NK-92 (cell line): Measurements from ENCODE around the gene RAB42.
"Not testable (repeated sequence)": the region's sequence is repeated elsewhere in the genome, so short reads cannot be mapped to it uniquely, and the experiment has no call there.

Source experiments
- DNase-seq: peaks from one replicate; lab custom pipeline; 2025; ENCODE audit not compliant: unreplicated experiment; lab: John Stamatoyannopoulos, UW

RAB42 gene

DNA sequence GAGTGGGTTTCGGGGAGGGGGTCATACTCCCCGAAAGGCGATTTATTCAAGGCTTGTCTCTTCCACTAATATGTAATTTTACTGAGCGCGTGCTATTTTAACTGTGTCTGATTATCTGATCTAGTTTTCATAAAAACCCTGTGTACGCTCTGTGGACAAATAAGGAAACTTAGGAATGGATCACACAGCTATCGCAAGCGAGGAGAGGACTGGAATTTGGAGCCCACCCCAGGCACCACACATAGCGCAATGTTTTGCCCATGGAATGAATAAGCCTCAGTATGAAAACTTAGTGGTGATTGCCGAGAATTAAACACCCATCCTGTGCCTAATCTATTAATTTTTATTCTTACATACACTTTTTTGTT is 9.8 kb upstream of the RAB42 start:
- no peak for DNase-seq

DNA sequence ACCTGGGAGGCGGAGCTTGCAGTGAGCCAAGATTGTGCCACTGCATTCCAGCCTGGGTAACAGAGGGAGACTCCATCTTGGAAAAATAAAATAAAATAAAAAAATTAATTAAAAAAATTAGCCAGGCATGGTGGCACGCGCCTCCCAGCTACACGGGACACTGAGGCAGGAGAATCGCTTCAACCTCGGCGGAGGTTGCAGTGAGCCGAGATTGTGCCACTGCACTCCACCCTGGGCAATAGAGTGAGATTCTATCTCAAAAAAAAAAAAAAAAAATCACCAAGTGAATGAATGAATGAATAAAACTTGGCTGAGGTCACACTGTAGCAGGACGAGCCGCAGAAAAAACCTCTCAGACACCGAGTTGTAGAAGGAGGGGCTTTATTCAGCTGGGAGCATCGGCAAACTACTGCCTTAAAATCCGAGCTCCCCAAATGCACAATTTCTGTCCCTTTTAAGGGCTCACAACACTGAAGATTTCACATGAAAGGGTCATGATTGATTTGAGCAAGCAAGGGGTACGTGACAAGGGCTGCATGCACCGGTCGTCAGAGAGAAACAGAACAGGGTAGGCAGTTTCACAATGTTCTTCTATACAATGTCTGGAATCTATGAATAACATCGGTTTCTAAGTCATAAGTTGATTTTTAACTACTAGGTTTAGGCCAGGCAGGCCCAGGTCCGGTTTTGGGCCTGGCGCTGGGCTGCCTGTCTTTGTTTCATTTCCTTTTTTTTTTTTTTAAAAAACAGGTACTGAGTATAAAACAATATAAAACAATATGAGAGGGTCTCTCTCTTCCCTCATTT is 5.3 kb upstream of the RAB42 start:
- not testable (repeated sequence) for DNase-seq

DNA sequence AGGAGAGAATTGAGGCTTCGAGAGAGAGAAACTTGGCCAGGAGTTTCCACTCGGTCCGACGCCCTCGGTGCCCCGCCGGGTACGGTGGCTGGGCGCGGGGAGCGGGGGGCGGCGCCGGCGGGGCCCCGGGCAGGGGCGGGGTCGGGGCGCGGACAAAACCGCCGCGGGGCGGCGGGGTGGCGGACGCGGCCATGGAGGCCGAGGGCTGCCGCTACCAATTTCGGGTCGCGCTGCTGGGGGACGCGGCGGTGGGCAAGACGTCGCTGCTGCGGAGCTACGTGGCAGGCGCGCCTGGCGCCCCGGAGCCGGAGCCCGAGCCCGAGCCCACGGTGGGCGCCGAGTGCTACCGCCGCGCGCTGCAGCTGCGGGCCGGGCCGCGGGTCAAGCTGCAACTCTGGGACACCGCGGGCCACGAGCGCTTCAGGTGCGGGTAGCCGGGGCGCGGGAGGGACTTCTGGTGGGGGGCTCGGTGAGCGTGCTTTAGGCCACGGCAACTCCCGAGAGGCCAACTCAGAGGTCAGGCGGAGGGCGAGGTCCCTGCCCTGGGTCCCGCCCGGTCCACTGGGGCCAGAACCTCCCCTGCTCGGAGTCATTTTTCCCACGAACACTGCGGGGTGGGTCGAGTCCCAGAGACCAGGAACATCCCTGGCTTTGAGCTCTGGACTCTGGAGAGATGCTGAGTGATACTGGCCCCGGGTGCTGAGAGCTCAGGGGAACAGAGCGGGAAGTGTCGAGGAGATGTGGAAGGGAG is 431 bp downstream of the RAB42 start:
- no peak for DNase-seq

DNA sequence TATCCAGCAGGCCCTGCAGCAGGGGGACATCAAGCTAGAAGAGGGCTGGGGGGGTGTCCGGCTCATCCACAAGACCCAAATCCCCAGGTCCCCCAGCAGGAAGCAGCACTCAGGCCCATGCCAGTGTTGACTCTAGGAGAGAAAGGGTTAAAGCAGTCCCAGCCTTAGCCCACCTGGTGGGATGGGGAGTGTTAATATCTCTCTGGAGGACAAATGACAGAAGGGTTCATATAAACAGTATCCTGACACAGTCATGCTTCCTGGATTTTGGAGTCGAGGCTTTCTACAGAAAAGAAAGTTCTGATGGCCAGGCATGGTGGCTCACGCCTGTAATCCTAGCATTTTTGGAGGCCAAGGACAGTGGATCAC is 1.9 kb downstream of the RAB42 start:
- DNase-seq, result not testable (repeated sequence)

DNA sequence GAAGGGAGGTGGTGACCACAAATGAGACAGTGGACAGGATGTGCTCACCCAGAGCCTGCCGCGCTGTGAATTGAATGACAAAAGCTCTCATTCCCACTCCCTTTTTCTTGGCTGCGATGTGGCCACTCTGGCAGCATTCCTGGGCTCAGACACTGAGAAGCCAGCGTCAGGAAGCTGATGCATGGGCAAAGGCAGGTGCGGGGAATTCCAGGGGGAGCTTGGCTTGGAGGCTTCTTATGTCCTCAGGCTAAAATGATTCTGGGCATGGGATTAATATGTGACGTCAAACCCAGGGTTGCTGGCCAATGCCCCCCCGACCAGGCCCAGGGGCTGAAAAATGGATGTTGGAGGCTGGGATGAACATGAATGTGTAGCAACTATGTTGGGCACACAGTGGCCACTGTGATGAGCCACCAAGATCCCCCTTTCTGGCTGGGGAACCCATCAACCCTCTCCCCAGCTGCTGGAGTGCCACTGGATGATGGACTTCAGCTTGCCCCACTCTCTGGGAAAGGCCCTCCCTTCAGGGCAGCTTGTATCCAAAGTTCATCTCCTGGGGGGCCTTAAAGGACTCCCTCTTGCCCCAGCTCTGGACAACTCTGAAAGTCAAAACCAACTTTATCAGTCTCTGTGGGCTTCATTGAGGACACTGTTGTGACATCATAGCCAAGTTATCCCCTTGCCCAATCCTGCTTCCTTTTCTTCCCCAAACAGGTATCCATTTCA is 2.8 kb downstream of the RAB42 start:
- not testable (repeated sequence) for DNase-seq

DNA sequence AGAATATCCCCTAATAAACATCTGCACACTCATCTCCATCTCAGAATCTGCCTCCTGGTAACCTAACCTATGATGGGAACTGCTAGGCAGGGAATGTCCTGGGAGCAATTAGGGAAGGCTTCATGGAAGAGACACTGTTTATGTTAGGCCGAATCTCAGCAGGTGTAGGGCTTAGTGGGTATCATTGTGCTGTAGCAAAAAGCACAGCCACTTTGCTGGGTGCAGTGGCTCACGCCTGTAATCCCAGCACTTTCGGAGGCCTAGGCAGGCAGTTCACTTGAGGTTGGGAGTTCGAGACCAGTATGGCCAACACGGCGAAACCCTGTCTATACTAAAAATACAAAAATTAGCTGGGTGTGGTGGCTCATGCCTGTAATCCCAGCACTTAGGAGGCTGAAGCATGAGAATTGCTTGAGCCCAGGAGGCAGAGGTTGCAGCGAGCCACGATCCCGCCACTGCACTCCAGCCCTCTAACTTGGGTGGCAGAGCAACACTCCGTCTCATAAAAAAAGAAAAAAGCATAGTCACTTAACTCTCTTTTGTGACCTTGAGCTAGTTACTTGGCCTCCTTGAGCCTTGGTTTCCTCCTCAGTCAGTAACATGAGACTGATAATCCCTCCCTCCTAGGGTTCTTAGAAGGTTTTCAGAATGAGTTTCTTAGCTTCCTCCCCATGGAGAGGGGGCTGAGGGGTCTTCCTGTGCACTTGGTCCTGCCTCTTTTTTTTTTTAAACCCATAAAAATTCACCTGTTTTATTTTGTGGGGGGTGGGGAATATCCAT is 3.5 kb downstream of the RAB42 start:
- no peak for DNase-seq

DNA sequence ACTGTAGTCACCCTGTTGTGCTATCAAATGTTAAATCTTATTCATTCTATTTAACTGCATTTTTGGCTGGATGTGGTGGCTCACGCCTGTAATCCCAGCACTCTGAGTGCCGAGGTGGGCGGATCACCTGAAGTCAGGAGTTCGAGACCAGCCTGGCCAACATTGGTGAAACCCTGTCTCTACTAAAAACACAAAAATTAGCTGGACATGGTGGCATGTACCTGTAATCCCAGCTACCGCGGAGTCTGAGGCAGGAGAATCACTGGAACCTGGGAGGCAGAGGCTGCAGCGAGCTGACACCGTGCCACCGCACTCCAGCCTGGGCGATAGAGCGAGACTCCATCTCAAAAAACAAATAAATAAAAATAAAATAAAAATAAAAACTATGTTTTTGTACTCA is 4.2 kb downstream of the RAB42 start:
- DNase-seq, result not testable (repeated sequence)

DNA sequence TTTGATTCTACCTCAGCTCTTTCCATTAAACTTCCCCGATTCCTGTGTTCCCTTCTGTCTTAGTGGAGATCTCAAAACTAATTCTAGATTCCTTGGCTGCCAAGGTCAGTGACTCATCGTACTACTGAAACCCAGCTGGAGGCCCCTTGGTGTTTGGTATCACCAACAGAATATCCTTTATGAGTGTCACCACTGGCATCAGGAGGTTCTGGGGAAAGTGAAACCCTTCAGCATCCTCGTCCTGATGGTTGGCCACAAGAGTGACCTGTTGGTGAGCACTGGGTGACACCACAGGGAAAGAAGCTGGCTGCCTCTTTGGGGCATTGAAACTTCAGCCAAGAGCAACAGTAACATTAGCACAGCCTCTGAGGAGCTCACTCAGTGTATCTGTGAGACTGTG is 9.6 kb downstream of the RAB42 start:
- DNase-seq, result no peak

DNA sequence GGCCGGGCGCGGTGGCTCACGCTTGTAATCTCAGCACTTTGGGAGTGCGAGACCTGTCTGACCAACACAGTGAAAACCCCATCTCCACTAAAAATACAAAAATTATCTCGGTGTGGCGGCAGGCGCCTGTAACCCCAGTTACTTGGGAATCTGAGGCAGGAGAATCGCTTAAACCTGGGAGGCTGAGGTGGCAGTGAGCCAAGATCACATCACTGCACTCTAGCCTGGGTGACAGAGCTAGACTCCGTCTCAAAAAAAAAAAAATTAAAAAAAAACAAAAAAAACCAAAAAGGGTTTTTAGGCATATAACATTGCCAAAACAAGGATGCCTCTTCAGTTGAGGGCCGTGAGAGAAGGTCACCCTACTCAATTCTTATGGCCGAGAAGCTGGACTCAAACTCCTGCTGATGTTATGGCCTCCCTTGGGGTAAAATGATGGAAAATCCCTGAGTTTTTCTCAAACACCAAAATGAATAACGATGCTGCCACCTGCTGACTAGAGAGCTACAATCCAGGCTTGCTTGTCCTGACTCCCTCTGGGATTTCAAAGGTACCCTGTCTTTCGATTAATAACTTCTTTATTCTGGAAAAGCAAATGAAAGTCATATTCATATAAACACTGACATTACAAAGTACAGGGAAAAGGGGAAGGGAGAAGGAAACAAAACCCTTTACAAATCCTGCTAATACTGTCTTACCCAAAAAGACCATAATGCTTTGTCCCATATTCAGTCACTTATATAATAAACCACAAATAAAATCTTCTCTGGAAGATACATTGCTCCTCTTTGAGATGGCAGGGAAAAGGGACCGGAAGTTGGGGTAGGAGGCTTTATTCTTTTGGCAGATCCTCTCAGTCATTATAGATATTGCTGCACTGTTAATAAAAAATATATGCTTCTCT is 10.7 kb downstream of the RAB42 start:
- DNase-seq, result no peak

DNA sequence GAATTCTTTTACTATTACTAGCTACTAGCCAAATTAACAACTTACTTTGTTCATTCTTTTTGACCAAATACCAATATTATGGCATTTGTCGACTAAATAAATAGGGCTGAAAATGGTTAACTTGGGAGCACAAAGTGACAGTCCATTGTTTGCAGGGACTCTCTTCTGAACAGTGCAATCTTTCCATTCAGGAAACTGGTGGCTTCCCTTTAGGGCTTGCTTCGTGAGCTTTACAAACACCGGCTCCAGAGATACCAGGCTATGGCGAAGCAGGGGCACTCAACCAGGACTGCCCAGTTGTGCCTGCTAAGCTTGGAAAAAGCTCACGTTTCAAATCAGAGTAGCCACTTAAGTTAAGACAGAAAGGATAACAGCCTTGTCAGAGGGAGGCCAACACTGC is 12.3 kb downstream of the RAB42 start:
- no peak for DNase-seq

DNA sequence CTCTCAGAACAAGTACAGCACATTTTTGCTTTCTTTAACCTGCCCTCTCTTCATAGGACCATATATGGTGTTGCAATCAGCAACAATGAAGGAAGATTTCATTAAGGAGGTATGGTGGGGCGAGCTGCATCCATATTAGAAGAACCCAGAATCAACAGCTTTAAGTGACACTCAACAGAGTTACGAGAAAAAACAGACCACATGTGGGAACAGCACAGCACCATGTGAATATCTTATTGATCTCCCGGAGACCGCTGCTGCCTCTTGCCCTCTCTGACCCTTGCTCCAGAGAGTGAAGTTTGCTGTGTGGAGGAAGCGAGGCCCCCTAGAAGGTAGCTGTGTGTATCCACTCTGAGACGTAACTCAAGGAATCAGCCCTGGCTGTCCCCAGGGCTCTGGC is 12.9 kb downstream of the RAB42 start:
- DNase-seq, result no peak

DNA sequence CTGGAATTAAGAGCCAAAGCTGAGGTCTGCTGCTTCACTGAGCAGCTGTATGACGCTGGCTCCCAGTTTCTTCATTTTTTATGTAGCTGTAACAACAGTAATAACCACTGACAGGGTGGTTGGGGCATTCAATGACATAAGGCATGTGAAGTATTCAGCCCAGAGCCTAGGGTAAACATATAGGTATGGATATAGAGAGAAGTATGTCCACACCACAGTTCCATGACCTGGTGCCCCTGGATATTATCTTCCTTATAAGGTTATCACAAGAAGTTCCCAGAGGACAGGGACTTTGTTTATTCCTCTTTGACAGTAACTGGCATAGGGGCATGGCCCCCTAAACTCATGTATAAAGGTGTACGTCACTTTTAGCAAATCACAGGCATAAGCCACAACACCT is 14.7 kb downstream of the RAB42 start:
- no peak for DNase-seq

DNA sequence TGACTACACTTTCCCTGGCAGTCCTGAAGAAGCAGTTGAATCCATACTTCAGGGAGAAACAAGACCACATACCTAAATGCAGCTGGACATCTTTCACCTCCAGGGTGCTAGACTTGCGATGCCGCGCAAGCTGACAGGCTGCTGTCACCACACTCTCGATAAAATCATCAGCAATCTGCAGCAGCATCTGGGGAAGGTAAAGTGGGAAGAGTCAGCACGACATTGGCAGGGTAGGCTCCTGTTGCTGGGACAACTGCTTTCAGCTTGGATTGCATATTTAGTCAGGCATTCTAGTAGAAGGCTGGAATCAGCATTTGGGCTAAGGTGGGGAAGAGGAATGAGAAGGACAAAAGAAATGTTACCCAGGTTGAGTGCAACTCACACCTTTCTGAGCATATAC is 21.1 kb downstream of the RAB42 start:
- DNase-seq, result no peak

DNA sequence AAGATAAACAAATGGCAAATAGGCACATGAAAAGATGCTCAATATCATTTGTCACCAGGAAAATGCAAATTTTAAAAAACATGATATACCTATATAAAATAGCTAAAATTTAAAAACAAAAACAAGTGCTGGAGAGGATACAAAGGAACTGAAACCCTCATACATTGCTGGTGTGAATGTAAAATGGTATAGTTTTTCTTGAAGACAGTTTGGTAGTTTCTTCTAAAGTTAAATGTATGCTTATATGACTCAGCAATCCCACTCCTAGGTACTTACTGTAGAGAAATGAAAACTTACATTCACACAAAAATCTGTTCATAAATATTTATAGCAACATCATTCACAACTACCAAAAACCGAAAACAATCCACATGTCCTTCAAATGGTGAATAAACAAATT is 39.6 kb downstream of the RAB42 start:
- no peak for DNase-seq

DNA sequence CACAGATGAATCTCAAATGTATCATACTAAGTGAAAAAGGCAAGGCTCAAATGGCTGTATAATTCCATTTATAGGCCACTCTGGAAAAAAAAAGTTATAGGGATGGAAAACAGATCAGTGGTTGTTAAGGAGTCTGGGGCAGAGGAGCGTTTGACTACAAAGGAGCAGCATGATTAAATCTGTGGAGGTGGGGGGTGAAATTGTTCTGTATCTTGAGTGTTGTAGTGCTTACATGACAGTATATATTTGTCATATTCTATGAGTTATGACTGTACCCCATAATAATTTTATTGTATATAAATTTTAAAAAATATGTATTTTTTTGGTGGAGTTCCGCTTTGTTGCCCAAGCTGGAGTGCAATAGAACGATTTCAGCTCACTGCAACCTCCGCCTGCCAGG is 40.5 kb downstream of the RAB42 start:
- DNase-seq, result no peak

DNA sequence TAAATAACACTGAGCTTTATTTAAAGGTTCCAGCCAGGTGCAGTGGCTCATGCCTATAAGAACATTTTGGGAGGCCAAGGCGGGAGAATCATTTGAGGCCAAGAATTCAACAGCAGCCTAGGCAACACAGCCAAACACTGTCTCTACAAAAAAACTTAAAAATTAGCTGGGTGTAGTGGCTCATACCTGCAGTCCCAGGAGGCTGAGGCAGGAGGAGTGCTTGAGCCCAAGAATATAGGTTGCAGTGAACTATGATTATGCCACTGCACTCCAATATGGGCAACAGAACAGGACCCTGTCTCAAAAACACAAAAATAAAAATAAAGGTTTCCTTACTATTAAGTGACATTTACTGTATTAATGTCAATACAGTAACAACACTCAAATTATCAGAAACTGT is 48.7 kb downstream of the RAB42 start:
- no peak for DNase-seq

DNA sequence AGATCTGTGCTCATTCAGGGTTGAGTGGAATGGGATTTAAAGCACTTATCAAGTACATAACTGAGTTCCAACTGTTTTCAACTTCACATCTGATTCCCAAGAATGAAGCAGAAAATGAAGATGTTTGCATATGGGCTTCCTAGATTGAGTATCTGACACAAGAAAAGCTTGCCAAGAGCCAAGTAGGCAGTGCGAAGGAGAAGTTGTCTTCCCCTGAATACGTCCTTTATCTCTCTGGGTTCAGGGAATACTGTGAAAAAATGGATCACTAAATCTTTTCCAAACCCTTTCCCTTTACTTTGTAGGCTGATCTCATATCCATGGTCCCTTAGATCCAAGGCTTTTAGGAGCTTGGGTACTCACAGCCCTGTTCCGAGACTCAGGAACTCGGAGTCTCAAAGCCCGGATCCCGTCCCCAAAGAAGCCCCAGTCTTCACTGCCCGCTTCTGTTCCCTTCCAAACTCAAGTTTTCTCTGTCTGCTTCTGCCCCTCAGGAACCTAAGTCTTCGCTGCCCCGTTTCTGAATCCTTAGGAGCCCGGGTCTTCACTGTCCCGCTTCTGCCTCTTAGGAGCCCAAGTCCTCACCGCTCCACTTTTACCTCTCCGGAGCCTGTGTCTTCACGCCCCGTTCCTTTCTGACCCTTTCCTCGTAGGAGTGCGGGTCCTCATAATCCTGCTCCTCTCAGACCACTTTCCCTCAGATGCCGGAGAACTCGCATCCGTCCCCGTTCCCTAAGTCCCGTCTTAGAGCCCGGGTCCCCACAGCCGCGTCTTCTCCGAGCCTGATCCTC is 50.2 kb downstream of the RAB42 start:
- DNase-seq, result no peak

DNA sequence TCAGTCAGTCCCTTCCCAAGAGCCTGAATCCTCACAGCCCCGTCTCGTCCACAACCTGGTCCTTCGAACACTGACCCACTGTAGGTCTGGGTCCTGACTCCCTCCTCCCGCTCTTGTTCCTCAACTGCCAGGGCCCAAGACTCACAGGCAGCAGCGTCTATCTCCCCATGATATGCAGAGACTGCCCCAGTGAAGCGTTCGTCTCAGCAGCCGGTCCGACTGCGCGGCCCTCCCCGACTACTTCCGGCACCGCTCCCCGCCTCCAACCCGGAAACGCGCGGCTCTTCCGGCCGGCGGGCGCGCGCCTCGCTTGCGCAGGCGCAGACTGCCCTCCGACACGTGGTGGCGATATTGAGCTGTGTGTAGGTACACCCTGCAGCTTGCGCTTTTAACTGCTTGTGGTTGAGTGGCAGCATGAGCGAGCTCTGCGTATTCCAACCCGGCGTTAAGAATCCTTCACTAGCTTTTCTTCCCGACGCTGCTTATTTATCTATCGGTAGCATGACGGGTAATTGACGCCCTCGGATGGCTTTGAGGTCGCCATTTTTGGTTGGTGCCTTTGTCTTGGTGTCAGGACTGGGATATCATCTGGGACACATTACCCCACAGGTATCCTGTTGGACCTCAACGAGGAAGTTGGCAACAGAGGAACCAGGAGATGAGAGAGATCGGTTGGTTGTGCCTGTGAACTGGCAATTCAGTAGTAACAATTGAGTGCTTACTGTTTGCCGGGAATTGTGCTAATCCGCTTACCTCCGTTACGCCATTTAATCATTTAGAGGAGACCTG is 51.0 kb downstream of the RAB42 start, which contains the start of gene TAF12:
Gene TAF12 (minus strand): TSS at position 221 of the 789 bp plus-strand sequence. CDS start 20,986 bp downstream, outside the sequence.
- peak; percentile 45 for DNase-seq
